GM12892 (cell line): ENCODE measurements around the gene SECTM1.

Experiments
- POLR2A ChIP-seq: IDR thresholded peaks from 2 replicates; pipeline ENCODE4 v1.6.1; 2011; ENCODE audit warnings: low read depth, low read length, control low read depth
- POLR2AphosphoS5 ChIP-seq: IDR thresholded peaks from 2 replicates; pipeline ENCODE4 v1.6.1; 2011; ENCODE audit warnings: low read depth, low read length, control low read depth

- no peak for TF ChIP-seq POLR2A
- TF ChIP-seq POLR2AphosphoS5: no peak
Measured at GRCh38 chr17:82344175-82344907, 10.8 kb upstream of the SECTM1 start.
